ENCODE data around the gene CNTLN. TPM values are rescaled to one million over a fixed set of nuclear protein-coding genes. Genes with fewer than 3 reads are reported as not detected.

The CNTLN gene
- total RNA-seq, 1 experiment from 2014 or later = 5.1 TPM

DNA sequence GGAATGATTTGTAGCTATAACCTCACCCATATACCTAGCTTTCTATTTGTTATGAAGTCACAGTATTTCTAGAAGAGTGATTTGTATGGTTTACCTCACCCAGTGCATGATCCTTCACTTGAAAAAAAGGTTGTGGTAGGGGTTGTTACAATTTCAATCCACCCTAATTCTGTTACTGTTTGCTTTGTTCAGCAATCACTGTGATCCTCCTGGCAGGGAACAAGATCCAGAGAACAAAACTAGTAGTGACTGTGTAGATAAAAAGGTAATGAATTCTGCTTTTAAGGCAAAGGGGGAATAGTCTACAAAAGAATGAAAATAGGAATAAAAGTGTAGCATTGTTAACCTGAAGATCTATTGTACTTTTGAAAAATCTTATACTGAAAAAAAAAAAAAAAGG is 252.7 kb downstream of the CNTLN start:
- no peaks in the 10 kb centered on the region for H3K4me1 ChIP-seq (ENCODE audit: control insufficient read depth in 1 of 2, insufficient read depth in 2 of 2, low read length in 2 of 2)
- no peak for ATAC-seq
- no peaks in the 10 kb centered on the region for H3K27me3 ChIP-seq (ENCODE audit: insufficient read depth, low read length)
- H3K9ac ChIP-seq (ENCODE audit: low read length) = no peak overlapping the region
- no peaks in the 10 kb centered on the region for H3K79me2 ChIP-seq (ENCODE audit: insufficient read depth, low read length)
- H4K20me1 ChIP-seq (ENCODE audit: insufficient read depth) = no peaks in the 10 kb centered on the region
- no peak overlapping the region for H3K27ac ChIP-seq (ENCODE audit: low read depth, low read length)
- POLR2A ChIA-PET = no interaction called here
- H3K4me3 ChIP-seq (replicated peaks in 1 of 2; ENCODE audit: low read depth in 1 of 2, low read length in 2 of 2) = no peak overlapping the region
- H3K9me3 ChIP-seq (ENCODE audit: control insufficient read depth in 1 of 2, insufficient read depth in 1 of 2, low read depth in 1 of 2, low read length in 2 of 2) = no peaks in the 10 kb centered on the region; a peak in 1 of 4 replicates
- intact Hi-C loops (cut with micrococcal nuclease) = no loop called here
- no peaks in the 10 kb centered on the region for H3K36me3 ChIP-seq (ENCODE audit: control insufficient read depth in 1 of 2, insufficient read depth in 2 of 2, low read length in 2 of 2)
- no peak overlapping the region for H2AFZ ChIP-seq (ENCODE audit: low read depth, low read length, poor library complexity, severe bottlenecking)
- H3K4me2 ChIP-seq (ENCODE audit: low read length) = no peak overlapping the region
- CTCF ChIA-PET = no interaction called here
- DNase-seq (ENCODE audit: low read depth, low spot score) = no peak
- BruUV-seq (replicated peaks) = no TSS peak
- no peak for TF ChIP-seq RAD21 (IDR thresholded peaks at IDR 0.05; ENCODE audit: low read depth)
- no peak for TF ChIP-seq CTCF (IDR thresholded peaks at IDR 0.05 in 2 of 3, conservative IDR thresholded peaks at IDR 0.05 in 1 of 3; ENCODE audit: borderline replicate concordance in 1 of 3, insufficient read depth in 1 of 3, low read depth in 2 of 3, low read length in 2 of 3)
- TF ChIP-seq, protein P1, sequence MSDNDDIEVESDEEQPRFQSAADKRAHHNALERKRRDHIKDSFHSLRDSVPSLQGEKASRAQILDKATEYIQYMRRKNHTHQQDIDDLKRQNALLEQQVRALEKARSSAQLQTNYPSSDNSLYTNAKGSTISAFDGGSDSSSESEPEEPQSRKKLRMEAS (IDR thresholded peaks at IDR 0.05) = no peak
- TF ChIP-seq FOSL1 (IDR thresholded peaks at IDR 0.05; ENCODE audit: low read depth) = no peak
- no peaks in the 10 kb centered on the region for H3K9me2 ChIP-seq (ENCODE audit: insufficient read depth)
- RAD21 ChIA-PET (ENCODE audit: low non-redundant PET in 1 of 2, low total read pairs in 2 of 2, uncharacterized antibody in 2 of 2, unreplicated experiment in 2 of 2) = no interaction called here

- ChIA-PET RAD21 (ENCODE audit: low non-redundant PET in 1 of 2, low total read pairs in 2 of 2, uncharacterized antibody in 2 of 2, unreplicated experiment in 2 of 2) (no interaction called here), POLR2A (no interaction called here), CTCF (no interaction called here)
- no peak overlapping the region for H2AFZ ChIP-seq (ENCODE audit: low read depth, low read length, poor library complexity, severe bottlenecking)
- intact Hi-C loops (cut with micrococcal nuclease) = no loop called here
- H3K36me3 ChIP-seq (ENCODE audit: control insufficient read depth in 1 of 2, insufficient read depth in 2 of 2, low read length in 2 of 2) = no peaks in the 10 kb centered on the region
- DNase-seq (ENCODE audit: low read depth, low spot score) (no peak), ATAC-seq (no peak)
- no peaks in the 10 kb centered on the region for H3K4me1 ChIP-seq (ENCODE audit: control insufficient read depth in 1 of 2, insufficient read depth in 2 of 2, low read length in 2 of 2)
- no peak overlapping the region for H3K4me2 ChIP-seq (ENCODE audit: low read length)
- no peaks in the 10 kb centered on the region for H3K79me2 ChIP-seq (ENCODE audit: insufficient read depth, low read length)
- no peak overlapping the region for H3K4me3 ChIP-seq (replicated peaks in 1 of 2; ENCODE audit: low read depth in 1 of 2, low read length in 2 of 2)
- TF ChIP-seq FOSL1 (IDR thresholded peaks at IDR 0.05; ENCODE audit: low read depth) (no peak), CEBPB (IDR thresholded peaks at IDR 0.05; ENCODE audit: low read depth) (no peak), POLR2AphosphoS5 (IDR thresholded peaks at IDR 0.05; ENCODE audit: low read depth, low read length) (no peak), EZH2 (IDR thresholded peaks at IDR 0.05) (no peak), JUND (IDR thresholded peaks at IDR 0.05) (no peak), REST (IDR thresholded peaks at IDR 0.05; ENCODE audit: low read depth) (no peak), EGR1 (IDR thresholded peaks at IDR 0.05; ENCODE audit: low read depth) (no peak), SP1 (IDR thresholded peaks at IDR 0.05; ENCODE audit: low read depth) (no peak), RAD21 (IDR thresholded peaks at IDR 0.05; ENCODE audit: low read depth) (no peak)
- TF ChIP-seq, protein P1 (IDR thresholded peaks at IDR 0.05) = no peak
- H4K20me1 ChIP-seq (ENCODE audit: insufficient read depth) = no peaks in the 10 kb centered on the region
- no TSS peak for BruUV-seq (replicated peaks)
- no peak overlapping the region for H3K9ac ChIP-seq (ENCODE audit: low read length)
- H3K9me3 ChIP-seq (ENCODE audit: control insufficient read depth in 1 of 2, insufficient read depth in 1 of 2, low read depth in 1 of 2, low read length in 2 of 2) = no peaks in the 10 kb centered on the region; a peak in 1 of 4 replicates
- no peaks in the 10 kb centered on the region for H3K27me3 ChIP-seq (ENCODE audit: insufficient read depth, low read length)
- no peaks in the 10 kb centered on the region for H3K9me2 ChIP-seq (ENCODE audit: insufficient read depth)
- no peak overlapping the region for H3K27ac ChIP-seq (ENCODE audit: low read depth, low read length)
Observed at GRCh38 chr9:17389026-17389425, 254.2 kb downstream of the CNTLN start.

Data from HCT116 (cell line).